NCI-H69 (cell line): ENCODE measurements around the gene TNFRSF19.
A peak's percentile ranks its signal among the peaks of the same experiment; 100 is the strongest.
"Not testable (repeated sequence)": the region's sequence is repeated elsewhere in the genome, so short reads cannot be mapped to it uniquely, and the experiment has no call there.

ENCODE experiments used
- DNase-seq: peaks from one replicate; lab custom pipeline; 2025; lab: John Stamatoyannopoulos, UW

TNFRSF19 gene

DNA sequence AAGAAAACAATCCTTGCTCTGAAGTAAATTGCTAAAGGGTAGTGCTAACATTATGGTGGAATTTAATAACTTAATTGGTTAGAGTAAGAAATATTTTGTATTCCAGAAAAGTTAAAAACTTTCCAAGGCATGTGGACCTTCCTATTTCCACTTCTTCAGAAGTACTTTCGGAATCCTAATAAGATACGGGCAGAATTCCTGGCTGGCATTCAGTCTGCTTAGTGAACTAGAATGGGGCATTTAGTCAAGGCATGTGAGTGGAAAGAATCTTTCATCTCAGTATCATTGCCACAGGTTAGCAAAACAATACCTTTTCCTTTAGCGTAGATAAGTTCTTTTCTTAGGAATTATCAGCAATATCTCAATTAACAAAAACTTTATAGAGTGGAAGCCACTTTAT, 85.1 kb downstream of the TNFRSF19 start:
- DNase-seq: peak; percentile 2

DNA sequence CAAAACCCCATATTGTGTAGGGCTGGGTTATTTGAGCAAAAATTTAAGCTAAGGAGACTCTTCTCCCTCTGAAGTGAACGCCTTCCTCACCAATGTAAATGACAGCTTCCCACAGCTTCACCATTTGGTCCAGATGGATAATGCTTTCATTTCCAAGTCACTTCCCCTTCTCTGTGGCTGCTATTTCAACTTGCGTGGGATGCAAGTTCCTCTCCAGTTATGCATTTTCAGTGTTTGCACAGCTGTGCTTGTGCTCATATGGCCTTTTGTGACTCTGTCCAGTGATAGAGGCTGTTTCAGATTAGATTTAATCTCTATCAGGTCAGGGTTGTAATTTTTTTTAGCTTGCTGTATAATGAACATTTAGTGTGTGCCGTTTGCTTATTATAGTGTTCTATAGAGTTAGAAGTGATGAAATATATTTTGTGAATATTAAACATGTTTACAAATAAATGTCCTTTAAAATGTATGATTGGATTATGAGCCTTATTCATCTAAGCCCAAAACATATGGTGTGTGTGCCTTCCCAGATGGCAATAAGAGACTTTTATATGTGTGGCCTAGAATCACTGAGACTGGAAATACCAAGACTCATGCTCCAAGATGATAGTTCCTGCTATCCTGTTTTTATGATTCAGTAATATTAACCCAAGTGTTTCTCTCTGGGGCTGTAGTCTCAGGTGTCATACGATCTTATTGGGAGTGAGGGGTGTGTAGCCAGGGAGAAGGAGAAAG, 86.6 kb downstream of the TNFRSF19 start:
- DNase-seq: peak; percentile 93

DNA sequence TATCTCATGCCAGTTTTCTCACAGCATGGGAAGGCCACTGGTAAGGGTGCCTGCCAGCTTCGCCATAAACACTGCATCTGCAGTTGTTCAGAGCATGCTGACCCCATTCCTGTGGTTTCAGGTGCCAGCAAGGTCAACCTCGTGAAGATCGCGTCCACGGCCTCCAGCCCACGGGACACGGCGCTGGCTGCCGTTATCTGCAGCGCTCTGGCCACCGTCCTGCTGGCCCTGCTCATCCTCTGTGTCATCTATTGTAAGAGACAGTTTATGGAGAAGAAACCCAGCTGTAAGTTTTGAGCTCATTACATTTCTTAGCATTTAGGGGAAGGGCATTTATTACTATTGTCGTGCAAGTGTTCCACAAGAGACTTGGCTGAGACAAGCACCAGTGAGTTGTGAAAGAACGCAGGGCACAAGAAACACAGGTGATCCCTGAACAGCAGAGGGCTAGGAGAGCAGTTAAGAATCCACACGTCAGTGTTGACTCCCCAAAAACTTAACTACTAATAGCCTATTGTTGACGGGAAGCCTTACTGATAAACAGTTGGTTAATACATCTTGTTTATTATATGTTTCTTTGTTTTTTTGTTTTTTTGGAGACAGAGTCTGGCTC, 88.8 kb downstream of the TNFRSF19 start:
- no peak for DNase-seq

DNA sequence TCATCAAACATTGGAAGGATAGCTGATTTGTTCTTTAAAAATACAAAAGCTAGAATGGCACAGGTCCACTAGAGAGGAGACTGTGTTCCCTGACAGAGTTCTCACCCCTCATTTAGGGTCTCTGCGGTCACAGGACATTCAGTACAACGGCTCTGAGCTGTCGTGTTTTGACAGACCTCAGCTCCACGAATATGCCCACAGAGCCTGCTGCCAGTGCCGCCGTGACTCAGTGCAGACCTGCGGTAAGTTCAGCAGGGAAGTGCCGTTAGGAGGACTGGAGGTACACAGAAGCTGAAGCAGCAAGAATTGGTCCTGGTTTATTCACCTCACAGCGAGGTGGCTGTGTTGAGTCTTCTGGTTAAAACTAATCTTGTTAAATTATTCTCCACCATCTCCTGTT, 90.0 kb downstream of the TNFRSF19 start:
- DNase-seq: no peak

DNA sequence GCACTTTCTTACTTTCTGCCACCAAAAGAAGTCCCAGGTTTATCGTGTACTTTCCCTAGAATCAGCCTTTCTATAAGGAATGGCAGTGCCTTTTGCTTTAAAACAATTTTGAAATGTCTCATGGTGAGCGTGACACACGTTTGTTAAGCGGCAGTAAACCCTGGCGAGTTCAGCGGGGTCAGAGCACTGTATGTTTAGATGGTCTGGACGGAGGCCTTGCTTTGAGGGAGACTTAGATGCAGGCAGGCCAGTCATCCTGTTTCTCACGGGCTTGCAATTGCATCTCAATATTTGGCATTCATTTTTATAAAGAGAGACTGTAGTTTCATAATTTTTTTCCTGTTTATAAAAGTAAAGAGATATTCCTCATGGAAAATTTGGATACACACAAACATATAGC, 96.4 kb downstream of the TNFRSF19 start:
- DNase-seq: no peak

DNA sequence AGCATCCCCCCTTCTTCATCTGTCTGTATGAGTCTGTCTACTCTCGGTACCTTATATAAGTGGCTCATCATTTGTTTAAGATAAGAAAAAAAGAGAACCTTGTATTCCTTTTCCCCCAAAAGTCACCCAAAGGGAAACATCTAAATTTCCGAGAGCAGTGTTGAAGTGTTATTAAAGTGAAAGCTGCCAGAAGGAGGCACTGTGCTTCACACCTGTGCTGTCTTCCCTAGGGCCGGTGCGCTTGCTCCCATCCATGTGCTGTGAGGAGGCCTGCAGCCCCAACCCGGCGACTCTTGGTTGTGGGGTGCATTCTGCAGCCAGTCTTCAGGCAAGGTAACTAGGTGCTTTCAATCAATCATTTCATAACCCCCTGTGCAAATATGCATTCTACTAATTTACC, 97.5 kb downstream of the TNFRSF19 start:
- DNase-seq: peak; percentile 16

DNA sequence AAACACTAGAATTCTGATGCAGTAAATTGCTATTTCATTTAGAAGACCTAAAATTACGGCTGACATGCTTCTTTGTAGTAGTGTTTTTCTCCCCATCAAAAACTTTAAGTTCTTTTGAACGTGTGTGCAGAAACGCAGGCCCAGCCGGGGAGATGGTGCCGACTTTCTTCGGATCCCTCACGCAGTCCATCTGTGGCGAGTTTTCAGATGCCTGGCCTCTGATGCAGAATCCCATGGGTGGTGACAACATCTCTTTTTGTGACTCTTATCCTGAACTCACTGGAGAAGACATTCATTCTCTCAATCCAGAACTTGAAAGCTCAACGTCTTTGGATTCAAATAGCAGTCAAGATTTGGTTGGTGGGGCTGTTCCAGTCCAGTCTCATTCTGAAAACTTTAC, 98.3 kb downstream of the TNFRSF19 start:
- DNase-seq: no peak

DNA sequence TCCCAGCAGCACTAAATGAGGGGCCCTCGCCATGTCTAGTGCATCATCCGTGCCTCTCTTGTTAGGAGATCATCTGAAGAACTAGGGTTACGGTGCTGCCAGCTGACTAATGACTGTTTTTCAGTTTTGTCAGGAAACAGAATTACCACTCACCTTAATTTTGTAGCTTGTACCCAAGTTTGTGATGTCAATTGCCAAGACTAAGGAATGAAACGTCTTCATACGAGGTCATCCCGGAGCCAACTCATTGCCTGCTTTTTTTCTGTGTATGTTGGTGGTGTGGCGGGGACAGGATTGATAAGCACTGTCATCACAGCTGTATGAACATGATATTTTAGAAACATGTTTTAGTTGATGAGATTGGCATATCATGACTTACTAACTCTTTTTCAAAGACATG, 100.6 kb downstream of the TNFRSF19 start:
- DNase-seq: no peak

DNA sequence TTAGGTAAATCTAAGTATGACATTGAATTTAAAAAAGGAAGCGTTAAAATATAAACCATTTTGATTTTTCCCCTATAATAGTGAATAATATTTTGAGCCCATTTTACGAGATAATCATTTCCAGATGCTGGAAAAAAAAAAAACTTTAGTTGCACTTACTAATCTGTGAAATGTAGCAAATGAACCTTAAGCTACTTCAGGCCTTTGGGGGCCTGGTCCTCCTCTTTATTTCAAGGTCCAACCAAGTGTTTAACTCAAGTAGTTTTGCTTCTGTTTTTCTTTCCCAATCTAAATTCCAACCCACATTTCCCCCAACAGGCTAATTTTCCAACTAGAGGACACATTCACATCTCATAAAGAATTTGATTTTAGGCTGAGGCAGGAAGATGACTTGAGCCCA, 101.2 kb downstream of the TNFRSF19 start:
- no peak for DNase-seq

DNA sequence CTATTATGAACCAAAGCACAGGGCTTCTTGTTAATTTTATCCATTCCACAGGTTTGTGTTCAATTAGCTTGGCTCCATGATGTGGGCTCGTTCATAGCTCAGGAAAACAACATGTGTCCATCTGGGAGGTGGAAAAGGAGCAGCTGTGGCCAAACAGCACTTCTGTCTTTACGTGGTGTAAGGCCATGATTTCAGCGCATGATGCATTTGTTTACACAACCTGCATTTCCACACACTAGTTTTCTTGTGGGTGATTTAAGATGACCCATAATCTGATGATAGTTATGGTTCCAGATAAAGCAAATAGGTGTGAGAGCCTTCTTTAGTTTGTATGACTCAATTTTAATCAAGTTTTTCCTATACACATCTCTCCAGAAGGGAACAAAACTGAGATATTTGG, 101.7 kb downstream of the TNFRSF19 start:
- DNase-seq: peak; percentile 11

DNA sequence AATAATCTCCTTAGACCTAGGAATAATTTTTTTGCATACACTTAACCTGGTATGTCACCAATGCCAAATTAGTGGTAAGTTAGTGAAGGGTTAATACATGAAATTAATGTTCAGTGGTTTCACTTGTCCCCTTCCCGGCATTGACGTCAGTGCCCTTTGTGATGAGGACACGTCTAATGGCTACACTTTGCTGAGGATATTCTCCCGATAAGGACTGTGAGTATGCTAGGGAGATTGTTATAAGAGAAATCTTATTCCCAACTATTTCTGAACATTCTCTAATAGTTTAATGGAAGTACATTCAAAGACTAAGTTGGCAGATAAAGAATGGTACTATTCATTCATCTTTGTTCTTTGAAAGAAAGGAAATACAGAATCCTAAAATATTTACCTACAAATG, 102.4 kb downstream of the TNFRSF19 start:
- no peak for DNase-seq

DNA sequence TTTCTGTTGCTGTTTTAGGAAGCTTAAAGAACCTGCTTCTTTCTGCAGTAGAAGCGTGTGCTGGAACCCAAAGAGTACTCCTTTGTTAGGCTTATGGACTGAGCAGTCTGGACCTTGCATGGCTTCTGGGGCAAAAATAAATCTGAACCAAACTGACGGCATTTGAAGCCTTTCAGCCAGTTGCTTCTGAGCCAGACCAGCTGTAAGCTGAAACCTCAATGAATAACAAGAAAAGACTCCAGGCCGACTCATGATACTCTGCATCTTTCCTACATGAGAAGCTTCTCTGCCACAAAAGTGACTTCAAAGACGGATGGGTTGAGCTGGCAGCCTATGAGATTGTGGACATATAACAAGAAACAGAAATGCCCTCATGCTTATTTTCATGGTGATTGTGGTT, 103.1 kb downstream of the TNFRSF19 start:
- DNase-seq: no peak

DNA sequence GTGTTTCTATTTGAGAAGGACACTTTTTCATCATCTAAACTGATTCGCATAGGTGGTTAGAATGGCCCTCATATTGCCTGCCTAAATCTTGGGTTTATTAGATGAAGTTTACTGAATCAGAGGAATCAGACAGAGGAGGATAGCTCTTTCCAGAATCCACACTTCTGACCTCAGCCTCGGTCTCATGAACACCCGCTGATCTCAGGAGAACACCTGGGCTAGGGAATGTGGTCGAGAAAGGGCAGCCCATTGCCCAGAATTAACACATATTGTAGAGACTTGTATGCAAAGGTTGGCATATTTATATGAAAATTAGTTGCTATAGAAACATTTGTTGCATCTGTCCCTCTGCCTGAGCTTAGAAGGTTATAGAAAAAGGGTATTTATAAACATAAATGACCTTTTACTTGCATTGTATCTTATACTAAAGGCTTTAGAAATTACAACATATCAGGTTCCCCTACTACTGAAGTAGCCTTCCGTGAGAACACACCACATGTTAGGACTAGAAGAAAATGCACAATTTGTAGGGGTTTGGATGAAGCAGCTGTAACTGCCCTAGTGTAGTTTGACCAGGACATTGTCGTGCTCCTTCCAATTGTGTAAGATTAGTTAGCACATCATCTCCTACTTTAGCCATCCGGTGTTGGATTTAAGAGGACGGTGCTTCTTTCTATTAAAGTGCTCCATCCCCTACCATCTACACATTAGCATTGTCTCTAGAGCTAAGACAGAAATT, 103.8 kb downstream of the TNFRSF19 start:
- no peak for DNase-seq

DNA sequence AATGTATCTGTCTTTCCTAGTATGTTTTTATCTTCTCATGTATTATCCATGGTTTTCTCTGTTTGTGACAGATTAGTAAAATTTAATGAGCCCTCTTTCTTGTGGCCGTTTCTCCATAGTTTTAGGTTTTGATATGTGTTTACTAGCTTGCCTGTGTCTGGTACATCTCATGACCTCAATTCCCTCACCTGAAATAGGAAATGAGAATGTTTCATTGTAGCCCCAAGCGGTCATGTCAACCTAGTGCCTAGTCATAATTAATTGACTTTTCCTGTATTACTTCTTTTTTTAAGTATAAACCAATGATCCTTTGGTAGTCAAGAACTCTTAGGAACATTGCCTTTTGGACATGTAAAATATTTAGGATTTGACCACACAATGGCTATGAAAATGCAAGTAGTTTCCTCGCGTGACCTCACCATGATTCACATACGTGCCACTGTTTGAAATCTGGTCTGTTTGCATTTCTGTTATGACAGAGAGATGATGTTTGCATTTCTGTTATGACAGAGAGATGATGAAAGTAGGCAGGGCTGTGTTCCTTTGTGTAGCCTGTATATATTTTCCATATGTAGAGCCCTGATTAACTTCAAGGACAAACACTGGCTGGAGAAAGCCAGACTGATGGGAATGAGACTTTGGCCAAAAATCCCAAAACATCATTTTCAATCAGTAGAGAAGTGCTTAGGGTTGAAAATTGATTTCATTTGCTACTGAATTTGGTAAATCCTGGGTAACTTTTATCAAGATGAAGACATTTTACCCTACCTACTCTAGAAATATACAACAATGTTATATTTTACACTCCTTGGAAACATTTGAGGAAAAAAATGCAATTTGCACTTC, 104.8 kb downstream of the TNFRSF19 start:
- no peak for DNase-seq

DNA sequence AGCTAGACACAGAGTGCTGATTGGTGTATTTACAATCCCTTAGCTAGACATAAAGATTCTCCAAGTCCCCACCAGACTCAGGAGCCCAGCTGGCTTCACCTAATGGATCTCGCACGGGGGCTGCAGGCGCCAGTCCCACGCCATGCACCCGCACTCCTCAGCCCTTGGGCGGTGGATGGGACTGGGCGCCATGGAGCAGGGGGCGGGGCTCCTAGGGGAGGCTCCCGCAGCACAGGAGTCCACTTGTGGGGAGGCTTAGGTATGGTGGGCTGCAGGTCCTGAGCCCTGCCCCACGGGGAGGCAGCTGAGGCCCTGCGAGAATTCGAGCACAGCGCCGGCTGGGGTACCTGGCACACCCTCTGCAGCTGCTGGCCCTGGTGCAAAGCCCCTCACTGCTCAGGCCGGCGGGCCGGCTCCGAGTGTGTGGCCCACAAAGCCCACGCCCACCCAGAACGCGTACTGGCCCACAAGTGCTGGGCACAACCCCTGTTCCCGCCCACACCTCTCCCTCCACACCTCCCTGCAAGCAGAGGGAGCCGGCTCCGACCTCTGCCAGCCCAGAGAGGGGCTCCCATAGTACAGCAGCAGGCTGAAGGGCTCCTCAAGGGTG, 107.6 kb downstream of the TNFRSF19 start:
- not testable (repeated sequence) for DNase-seq

DNA sequence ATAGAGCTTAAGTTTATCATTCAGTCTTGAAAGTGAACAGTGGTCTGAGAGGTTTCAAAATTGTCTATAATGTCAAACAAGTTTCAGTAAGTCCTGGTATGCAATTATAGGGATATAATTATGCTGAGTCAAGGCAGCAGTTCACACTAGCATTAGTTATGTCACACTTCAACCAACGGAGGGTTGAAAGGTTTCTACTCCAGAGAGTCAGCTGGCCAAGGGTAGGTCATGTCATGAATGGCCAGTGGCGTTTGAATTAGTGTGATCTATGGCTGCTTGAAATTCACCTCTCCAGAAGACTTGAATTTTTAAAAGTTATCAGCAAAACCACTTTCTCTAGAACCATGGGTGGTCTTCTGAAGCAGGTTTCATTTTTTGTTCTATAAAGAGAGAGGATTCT, 108.6 kb downstream of the TNFRSF19 start:
- no peak for DNase-seq

DNA sequence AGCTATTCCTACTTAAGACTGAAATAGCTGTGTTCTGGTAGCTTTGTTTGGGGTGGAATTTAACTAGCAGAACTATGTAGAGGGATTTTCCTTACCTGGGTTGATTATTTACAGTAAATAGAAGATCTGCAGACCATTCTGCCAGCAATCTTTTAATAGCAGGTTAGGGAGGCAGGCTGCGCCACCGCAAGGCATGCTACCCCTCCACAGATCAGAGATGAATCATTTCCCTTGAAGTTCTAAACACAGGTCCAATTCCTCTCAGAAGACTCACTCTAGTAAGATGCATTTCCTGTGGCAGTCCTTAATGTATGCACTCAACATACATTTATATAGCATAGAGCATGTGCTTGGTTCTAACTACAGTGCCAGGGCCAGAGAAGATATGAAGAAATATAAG, 109.0 kb downstream of the TNFRSF19 start:
- DNase-seq: no peak

DNA sequence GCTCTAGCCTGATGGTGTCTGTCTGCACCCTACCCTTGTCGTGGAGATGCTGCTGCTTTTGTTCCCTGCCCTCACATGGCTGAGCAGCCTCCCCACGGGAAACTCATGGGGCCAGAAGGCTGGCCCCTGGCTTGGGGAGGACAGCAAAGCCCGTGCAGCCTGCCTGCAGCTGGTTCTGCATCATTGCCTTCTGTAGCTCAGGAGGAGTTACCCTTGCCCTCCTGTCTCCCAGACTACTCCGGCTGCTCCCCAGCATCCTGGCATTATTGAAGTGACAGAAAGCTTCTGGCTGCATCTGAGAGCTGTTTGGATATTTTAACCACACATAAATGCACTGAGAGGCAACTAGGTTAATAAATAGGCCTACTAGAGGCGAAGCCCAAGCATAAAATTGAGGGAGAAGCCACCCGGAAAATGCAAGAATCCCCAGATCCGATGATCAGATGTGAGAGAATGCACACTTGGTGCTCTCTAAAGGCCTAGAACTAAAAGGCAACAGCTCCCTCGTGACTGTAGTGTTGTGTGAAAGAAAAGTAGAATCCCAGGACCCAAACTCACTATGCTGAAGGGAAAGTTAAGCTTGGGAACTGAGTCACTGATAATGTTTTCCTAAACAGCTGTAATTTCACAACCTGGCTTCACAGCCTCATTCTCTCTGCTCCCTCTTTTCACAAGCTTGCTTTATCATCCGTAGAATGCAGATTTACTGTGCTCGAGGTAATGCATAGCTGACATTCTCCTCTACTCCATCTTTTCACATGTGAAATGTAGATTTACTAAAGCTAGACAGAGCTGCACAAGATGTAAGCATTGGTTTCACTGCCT, 110.8 kb downstream of the TNFRSF19 start:
- no peak for DNase-seq

DNA sequence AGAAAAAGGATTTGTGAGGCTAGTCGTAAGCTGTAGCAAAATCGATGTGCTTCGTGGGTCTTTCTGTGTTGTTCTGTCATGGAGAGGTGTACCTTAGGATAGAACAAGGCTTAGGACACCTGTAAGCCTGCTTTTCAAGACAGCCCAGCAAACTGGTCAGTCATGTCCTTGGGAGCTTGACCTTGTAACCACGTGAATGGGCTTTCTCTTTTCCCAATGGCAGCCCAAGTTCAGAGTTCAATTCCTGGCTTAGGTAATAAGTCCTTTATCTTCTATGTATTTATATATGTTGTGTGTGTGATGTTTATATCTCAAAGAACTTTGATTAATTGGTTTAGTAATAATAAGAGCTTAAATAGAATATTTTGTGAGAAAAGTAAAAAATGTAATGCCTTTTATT, 112.9 kb downstream of the TNFRSF19 start:
- DNase-seq: no peak

DNA sequence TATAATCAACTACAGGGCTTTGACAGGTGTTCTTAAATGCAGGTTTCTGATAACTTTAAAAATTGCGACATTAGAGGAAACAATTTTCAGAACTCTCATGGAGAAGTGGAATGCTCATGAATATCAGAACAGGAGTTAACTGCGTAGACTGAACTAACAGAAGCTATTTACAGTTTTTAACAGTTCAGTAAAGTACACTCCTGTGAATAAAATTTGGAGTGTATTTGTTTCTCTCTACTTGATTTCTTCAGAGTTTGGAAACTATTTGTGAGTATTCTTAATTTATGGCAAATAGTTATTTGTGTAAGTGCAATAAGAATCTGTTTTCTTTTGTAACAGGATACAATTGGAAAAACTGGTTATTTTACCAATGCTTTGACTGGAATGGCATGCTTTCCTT, 114.4 kb downstream of the TNFRSF19 start:
- no peak for DNase-seq

DNA sequence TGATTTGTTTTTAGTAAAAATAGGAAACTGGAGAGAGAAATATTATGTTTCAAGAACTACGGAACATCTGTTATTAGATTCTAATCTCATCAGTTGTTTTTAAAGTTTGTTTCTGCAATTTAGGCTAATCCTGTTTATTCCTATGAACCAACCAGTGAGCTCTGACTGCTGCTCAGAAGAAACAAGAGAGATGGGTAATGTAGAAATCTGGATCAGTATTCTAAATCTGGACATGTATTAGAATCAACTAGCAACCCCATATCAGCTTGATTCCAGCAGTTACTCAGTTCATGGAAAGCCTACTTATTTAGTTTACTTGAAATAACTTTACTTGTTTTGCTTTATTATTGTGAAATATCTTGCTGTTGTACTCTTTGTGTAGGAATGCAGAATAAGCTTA, 115.2 kb downstream of the TNFRSF19 start:
- no peak for DNase-seq
